K562 (cell line): ENCODE data around the gene TREH. TPM values are rescaled to one million over a fixed set of nuclear protein-coding genes. Genes with fewer than 3 reads are reported as not detected.
A peak's percentile ranks its signal among the peaks of the same experiment; 100 is the strongest.

Experiments used
- ASH1L ChIP-seq: fragments of 450-650 bp; IDR thresholded peaks from 2 replicates; pipeline ENCODE4 v1.6.1; 2018; ENCODE audit warnings: borderline replicate concordance, mild to moderate bottlenecking, low read depth; ENCODE audit not compliant: partially characterized antibody
- DMBX1 ChIP-seq: fragments of 250-450 bp; sonication (Bioruptor Pico); IDR thresholded peaks from 2 replicates; pipeline ENCODE4 v1.8.0; 2022; ENCODE audit warnings: inconsistent platforms, mild to moderate bottlenecking, moderate library complexity, borderline replicate concordance
- EWSR1 ChIP-seq: fragments of 450-650 bp; IDR thresholded peaks from 2 replicates; pipeline ENCODE4 v1.6.1; 2018; ENCODE audit warnings: borderline replicate concordance, mild to moderate bottlenecking, low read depth, moderate library complexity; ENCODE audit not compliant: partially characterized antibody
- GATA2 ChIP-seq: sonication (generic); formaldehyde crosslinking; IDR thresholded peaks from 2 replicates; pipeline ENCODE4 v1.4.0; 2020; ENCODE audit warnings: mild to moderate bottlenecking, missing genetic modification reagents
- JUN ChIP-seq, 2 experiments: sonication (generic) in 1 of 2; formaldehyde crosslinking in 1 of 2; IDR thresholded peaks; 2 replicates each; pipeline versions ENCODE4 v1.6.1 to v1.8.0; 2012 to 2022; ENCODE audit warnings: borderline replicate concordance in 2 of 2, mild to moderate bottlenecking in 2 of 2, improper control_type of control experiment in 1 of 2, low read depth in 1 of 2, low read length in 1 of 2, missing genetic modification reagents in 1 of 2
- MAFG ChIP-seq: fragments of 450-650 bp; conservative IDR thresholded peaks from 2 replicates; pipeline ENCODE4 v1.6.1; 2016; ENCODE audit warnings: missing genetic modification characterization, missing compliant biosample characterization
- MLX ChIP-seq, 2 experiments: fragments of 450-650 bp in 1 of 2; sonication (generic) in 1 of 2; formaldehyde crosslinking; conservative IDR thresholded peaks; 2 replicates each; pipeline versions ENCODE4 v1.4.0 to v1.8.1; 2020 to 2022; ENCODE audit warnings: mild to moderate bottlenecking in 1 of 2, missing genetic modification reagents in 1 of 2
- NFIX ChIP-seq: fragments of 250-450 bp; sonication (Bioruptor Pico); IDR thresholded peaks from 2 replicates; pipeline ENCODE4 v1.4.0; 2020; ENCODE audit warnings: low read depth, mild to moderate bottlenecking, moderate library complexity
- NR2F6 ChIP-seq: fragments of 450-650 bp; formaldehyde crosslinking; IDR thresholded peaks from 2 replicates; pipeline ENCODE4 v1.4.0; 2020; ENCODE audit warnings: mild to moderate bottlenecking
- POLR3A ChIP-seq: IDR thresholded peaks from 2 replicates; pipeline ENCODE4 v1.6.1; 2011; ENCODE audit warnings: borderline replicate concordance, mild to moderate bottlenecking, moderate library complexity; ENCODE audit not compliant: insufficient read length, insufficient read depth; ENCODE audit errors: extremely low read depth
- PPARD ChIP-seq: fragments of 250-450 bp; sonication (Bioruptor Pico); IDR thresholded peaks from 2 replicates; pipeline ENCODE4 v1.8.0; 2022; ENCODE audit warnings: inconsistent platforms, mild to moderate bottlenecking, moderate library complexity
- RAD21 ChIP-seq, 2 experiments: fragments of 250-450 bp in 1 of 2; fragments of 450-650 bp in 1 of 2; sonication (Bioruptor Pico) in 1 of 2; formaldehyde crosslinking in 1 of 2; IDR thresholded peaks in 1 of 2; conservative IDR thresholded peaks in 1 of 2; 2 replicates each; pipeline versions ENCODE4 v1.4.0 to v1.8.0; 2020 to 2022; ENCODE audit warnings: mild to moderate bottlenecking in 2 of 2, moderate library complexity in 1 of 2
- RAD51 ChIP-seq: fragments of 450-650 bp; IDR thresholded peaks from 2 replicates; pipeline ENCODE4 v1.7.1; 2016; ENCODE audit warnings: low read depth, mild to moderate bottlenecking, borderline replicate concordance
- STAT5A ChIP-seq: IDR thresholded peaks from 2 replicates; pipeline ENCODE4 v1.6.1; 2012; ENCODE audit warnings: low read length, inconsistent platforms, borderline replicate concordance
- TEAD2 ChIP-seq: fragments of 450-650 bp; IDR thresholded peaks from 2 replicates; pipeline ENCODE4 v1.6.1; 2016; ENCODE audit warnings: missing genetic modification characterization, control low read depth, missing compliant biosample characterization
- XRCC3 ChIP-seq: fragments of 450-650 bp; IDR thresholded peaks from 2 replicates; pipeline ENCODE4 v1.6.1; 2017; ENCODE audit warnings: mild to moderate bottlenecking, moderate library complexity
- ZNF121 ChIP-seq: sonication (generic); formaldehyde crosslinking; conservative IDR thresholded peaks from 2 replicates; pipeline ENCODE4 v1.8.0; 2022; ENCODE audit warnings: missing genetic modification reagents
- ZNF197 ChIP-seq: fragments of 200-800 bp; sonication (Bioruptor generic); IDR thresholded peaks from 2 replicates; pipeline ENCODE4 v1.6.1; 2016; ENCODE audit warnings: low read depth, missing genetic modification characterization, missing compliant biosample characterization
- ZNF324 ChIP-seq: fragments of 250-450 bp; sonication (Bioruptor Pico); IDR thresholded peaks from 2 replicates; pipeline ENCODE4 v1.4.0; 2020; ENCODE audit warnings: mild to moderate bottlenecking
- ZNF561 ChIP-seq: fragments of 450-650 bp; formaldehyde crosslinking; conservative IDR thresholded peaks from 2 replicates; pipeline ENCODE4 v1.4.0; 2020; ENCODE audit warnings: mild to moderate bottlenecking, moderate library complexity
- polyA plus RNA-seq, 8 experiments: library from polyadenylated mRNA; depleted of rRNA in 4 of 8; stranded (reverse) in 5 of 8; unstranded in 3 of 8; fragments of >200 nt; fragmentation: Nextera tagmentation in 2 of 8; fragmentation: Illumina TruSeq in 1 of 8; extraction: Ambion mirVana in 2 of 8; extraction: Trizol in 1 of 8; gene quantifications; 2 replicates each; pipeline versions ENCODE4 v1.2.1 to v1.2.3, GENCODE V29; 2011 to 2014; ENCODE audit warnings: inconsistent platforms in 1 of 8, missing spikeins in 1 of 8
- total RNA-seq, 7 experiments: library from RNA; depleted of rRNA in 6 of 7; stranded (reverse); fragments of >200 nt in 6 of 7; fragmentation: Illumina TruSeq in 2 of 7; extraction: Trizol in 2 of 7; gene quantifications; 2 replicates each; pipeline versions ENCODE4 v1.2.1 to v1.2.3, GENCODE V29; 2011 to 2021; ENCODE audit warnings: low replicate concordance in 1 of 7
- TF ChIP-seq, protein P1 (sequence below): fragments of 450-650 bp; IDR thresholded peaks from 2 replicates; pipeline ENCODE4 v1.6.1; 2016
- TF ChIP-seq, protein P2 (sequence below): fragments of 450-650 bp; IDR thresholded peaks from 2 replicates; pipeline ENCODE4 v1.7.0; 2016; ENCODE audit warnings: borderline replicate concordance
- TF ChIP-seq, protein P3 (sequence below): fragments of 250-450 bp; sonication (Bioruptor Pico); IDR thresholded peaks from 2 replicates; pipeline ENCODE4 v1.5.0; 2020; ENCODE audit warnings: mild to moderate bottlenecking

Gene TREH
- total and polyA plus RNA-seq, 9 of the 15 experiments (the other 6 are each of a cell fraction or from before 2014, with no cell fraction given), result 0.09 to 0.20 (median 0.11) TPM; not detected in 6

- TF ChIP-seq ZNF197, result no peak
- TF ChIP-seq RAD51, result no peak
- no peak for TF ChIP-seq RAD21 (CRISPR knock-in tag; conservative IDR thresholded peaks at IDR 0.05 in 1 of 2, IDR thresholded peaks at IDR 0.05 in 1 of 2)
- TF ChIP-seq ASH1L, result no peak
- TF ChIP-seq, protein P1, sequence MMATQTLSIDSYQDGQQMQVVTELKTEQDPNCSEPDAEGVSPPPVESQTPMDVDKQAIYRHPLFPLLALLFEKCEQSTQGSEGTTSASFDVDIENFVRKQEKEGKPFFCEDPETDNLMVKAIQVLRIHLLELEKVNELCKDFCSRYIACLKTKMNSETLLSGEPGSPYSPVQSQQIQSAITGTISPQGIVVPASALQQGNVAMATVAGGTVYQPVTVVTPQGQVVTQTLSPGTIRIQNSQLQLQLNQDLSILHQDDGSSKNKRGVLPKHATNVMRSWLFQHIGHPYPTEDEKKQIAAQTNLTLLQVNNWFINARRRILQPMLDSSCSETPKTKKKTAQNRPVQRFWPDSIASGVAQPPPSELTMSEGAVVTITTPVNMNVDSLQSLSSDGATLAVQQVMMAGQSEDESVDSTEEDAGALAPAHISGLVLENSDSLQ, result peak; percentile 15; the same call in 1 of the 2 replicates
- TF ChIP-seq TEAD2 (tag), result no peak
- TF ChIP-seq, protein P2, sequence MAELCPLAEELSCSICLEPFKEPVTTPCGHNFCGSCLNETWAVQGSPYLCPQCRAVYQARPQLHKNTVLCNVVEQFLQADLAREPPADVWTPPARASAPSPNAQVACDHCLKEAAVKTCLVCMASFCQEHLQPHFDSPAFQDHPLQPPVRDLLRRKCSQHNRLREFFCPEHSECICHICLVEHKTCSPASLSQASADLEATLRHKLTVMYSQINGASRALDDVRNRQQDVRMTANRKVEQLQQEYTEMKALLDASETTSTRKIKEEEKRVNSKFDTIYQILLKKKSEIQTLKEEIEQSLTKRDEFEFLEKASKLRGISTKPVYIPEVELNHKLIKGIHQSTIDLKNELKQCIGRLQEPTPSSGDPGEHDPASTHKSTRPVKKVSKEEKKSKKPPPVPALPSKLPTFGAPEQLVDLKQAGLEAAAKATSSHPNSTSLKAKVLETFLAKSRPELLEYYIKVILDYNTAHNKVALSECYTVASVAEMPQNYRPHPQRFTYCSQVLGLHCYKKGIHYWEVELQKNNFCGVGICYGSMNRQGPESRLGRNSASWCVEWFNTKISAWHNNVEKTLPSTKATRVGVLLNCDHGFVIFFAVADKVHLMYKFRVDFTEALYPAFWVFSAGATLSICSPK, result no peak
- TF ChIP-seq DMBX1, result no peak
- TF ChIP-seq XRCC3, result no peak
- no peak for TF ChIP-seq ZNF561
- no peak for TF ChIP-seq NFIX (CRISPR knock-in tag)
- TF ChIP-seq MLX (CRISPR knock-in tag; conservative IDR thresholded peaks at IDR 0.05), result no peak
- TF ChIP-seq NR2F6, result no peak
- TF ChIP-seq JUN (IDR thresholded peaks at IDR 0.05; ENCODE audit: borderline replicate concordance, low read depth, low read length), result no peak
- TF ChIP-seq JUN (CRISPR knock-in tag; IDR thresholded peaks at IDR 0.05; ENCODE audit: borderline replicate concordance), result no peak
- TF ChIP-seq EWSR1, result no peak
- TF ChIP-seq GATA2 (CRISPR knock-in tag), result no peak
- TF ChIP-seq, protein P3, sequence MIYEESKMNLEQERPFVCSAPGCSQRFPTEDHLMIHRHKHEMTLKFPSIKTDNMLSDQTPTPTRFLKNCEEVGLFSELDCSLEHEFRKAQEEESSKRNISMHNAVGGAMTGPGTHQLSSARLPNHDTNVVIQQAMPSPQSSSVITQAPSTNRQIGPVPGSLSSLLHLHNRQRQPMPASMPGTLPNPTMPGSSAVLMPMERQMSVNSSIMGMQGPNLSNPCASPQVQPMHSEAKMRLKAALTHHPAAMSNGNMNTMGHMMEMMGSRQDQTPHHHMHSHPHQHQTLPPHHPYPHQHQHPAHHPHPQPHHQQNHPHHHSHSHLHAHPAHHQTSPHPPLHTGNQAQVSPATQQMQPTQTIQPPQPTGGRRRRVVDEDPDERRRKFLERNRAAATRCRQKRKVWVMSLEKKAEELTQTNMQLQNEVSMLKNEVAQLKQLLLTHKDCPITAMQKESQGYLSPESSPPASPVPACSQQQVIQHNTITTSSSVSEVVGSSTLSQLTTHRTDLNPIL (CRISPR knock-in tag), result no peak
- no peak for TF ChIP-seq PPARD (CRISPR knock-in tag)
- no peak for TF ChIP-seq STAT5A
- peak; percentile 17; the same call in 1 of the 2 replicates for TF ChIP-seq ZNF121 (CRISPR knock-in tag)
- TF ChIP-seq POLR3A, result no peak
- no peak for TF ChIP-seq ZNF324 (CRISPR knock-in tag)
- TF ChIP-seq MAFG (tag), result no peak
These were observed 58.2 kb downstream of the TREH start (continued) for GRCh38 chr11:118621071-118621783.
